IMR-90 (cell line): Measurements from ENCODE around the gene HLA-DQA1. TPM values are rescaled to one million over a fixed set of nuclear protein-coding genes. Genes with fewer than 3 reads are reported as not detected.
"Not testable (repeated sequence)": the region's sequence is repeated elsewhere in the genome, so short reads cannot be mapped to it uniquely, and the experiment has no call there.

ENCODE experiments used
- ATAC-seq: fragments of 200-7000 bp; cut with Tn5 transposase; 2 replicates; pipeline ENCODE4 v1.9.1; 2020; ENCODE audit warnings: low read depth, mild to moderate bottlenecking, moderate library complexity
- BruUV-seq: library from RNA; stranded (reverse); fragments of 400-500 nt; replicated peaks from 2 replicates; lab custom pipeline; 2021; lab: Mats Ljungman, UMichigan
- CTCF ChIA-PET: fragments of 300-600 bp; formaldehyde crosslinking; extraction: SDS; loops from one replicate; lab custom pipeline; 2021; ENCODE audit warnings: antibody characterized with exemption; lab: Yijun Ruan, JAX
- POLR2A ChIA-PET: fragments of 300-600 bp; sonication (Branson Sonifier 250); formaldehyde crosslinking; loops from one replicate; lab custom pipeline; 2022; ENCODE audit warnings: antibody characterized with exemption; ENCODE audit not compliant: unreplicated experiment; lab: Charles Lee
- DNase-seq: peaks from one replicate; pipeline ENCODE4 v3.0.0; 2013
- H2AFZ ChIP-seq: replicated peaks from 2 replicates; pipeline ENCODE3; 2013; ENCODE audit warnings: low read length, mild to moderate bottlenecking; ENCODE audit not compliant: poor library complexity
- H2AK5ac ChIP-seq: 2 replicates; pipeline ENCODE4 v1.6.1; 2013; ENCODE audit warnings: low read depth, low read length, inconsistent platforms
- H2AK9ac ChIP-seq: replicated peaks from 2 replicates; pipeline ENCODE3; 2013; ENCODE audit warnings: mild to moderate bottlenecking, low read depth, low read length, moderate library complexity; ENCODE audit not compliant: poor library complexity
- H2BK120ac ChIP-seq: 2 replicates; pipeline ENCODE4 v1.6.1; 2013; ENCODE audit warnings: low read depth, low read length, inconsistent platforms
- H2BK15ac ChIP-seq: 3 replicates; pipeline ENCODE4 v1.6.1; 2013; ENCODE audit warnings: low read depth, low read length, inconsistent platforms
- H2BK20ac ChIP-seq: 2 replicates; pipeline ENCODE4 v1.6.1; 2013; ENCODE audit warnings: low read depth, mild to moderate bottlenecking, inconsistent platforms, low read length, moderate library complexity
- H2BK5ac ChIP-seq: 2 replicates; pipeline ENCODE4 v1.6.1; 2013; ENCODE audit warnings: mild to moderate bottlenecking, low read depth, low read length, inconsistent platforms; ENCODE audit not compliant: poor library complexity, severe bottlenecking
- H3K14ac ChIP-seq: replicated peaks from 2 replicates; pipeline ENCODE4 v1.6.1; 2013; ENCODE audit warnings: low read depth, low read length, inconsistent platforms
- H3K18ac ChIP-seq: 2 replicates; pipeline ENCODE4 v1.6.1; 2013; ENCODE audit warnings: low read depth, low read length, control low read depth
- H3K23ac ChIP-seq: 2 replicates; pipeline ENCODE4 v1.6.1; 2013; ENCODE audit warnings: low read depth, low read length, inconsistent platforms
- H3K27ac ChIP-seq: 2 replicates; pipeline ENCODE4 v1.5.1; 2013; ENCODE audit warnings: mild to moderate bottlenecking, control low read depth, low read length; ENCODE audit not compliant: insufficient read depth
- H3K27me3 ChIP-seq: 2 replicates; pipeline ENCODE4 v1.6.1; 2013; ENCODE audit warnings: low read length; ENCODE audit not compliant: control insufficient read depth, insufficient read depth
- H3K36me3 ChIP-seq: 2 replicates; pipeline ENCODE4 v1.6.1; 2013; ENCODE audit warnings: low read length, mixed read lengths; ENCODE audit not compliant: control insufficient read depth, insufficient read depth
- H3K4ac ChIP-seq: 2 replicates; pipeline ENCODE4 v1.6.1; 2013; ENCODE audit warnings: low read depth, low read length, inconsistent platforms
- H3K4me1 ChIP-seq: 2 replicates; pipeline ENCODE4 v1.6.1; 2013; ENCODE audit warnings: low read length, mixed read lengths; ENCODE audit not compliant: control insufficient read depth, insufficient read depth
- H3K4me2 ChIP-seq: 2 replicates; pipeline ENCODE4 v1.6.1; 2013; ENCODE audit warnings: low read depth, mild to moderate bottlenecking, control low read depth, low read length, moderate library complexity
- H3K4me3 ChIP-seq: 2 replicates; pipeline ENCODE4 v1.5.1; 2013; ENCODE audit warnings: low read depth, mild to moderate bottlenecking, control low read depth, low read length, moderate library complexity; ENCODE audit not compliant: insufficient read depth
- H3K56ac ChIP-seq: 2 replicates; pipeline ENCODE4 v1.6.1; 2013; ENCODE audit warnings: low read length, inconsistent platforms; ENCODE audit not compliant: insufficient read depth; ENCODE audit errors: extremely low read depth
- H3K79me1 ChIP-seq, 2 experiments: 2 replicates each; pipeline ENCODE4 v1.6.1; 2013; ENCODE audit warnings: low read length in 2 of 2, inconsistent platforms in 1 of 2, low read depth in 1 of 2
- H3K9ac ChIP-seq: 2 replicates; pipeline ENCODE4 v1.6.1; 2013; ENCODE audit warnings: low read depth, low read length, control low read depth
- H3K9me1 ChIP-seq: 2 replicates; pipeline ENCODE4 v1.6.1; 2013; ENCODE audit warnings: low read length, inconsistent platforms; ENCODE audit not compliant: insufficient read depth
- H3K9me3 ChIP-seq: 2 replicates; pipeline ENCODE4 v1.6.1; 2013; ENCODE audit warnings: low read length; ENCODE audit not compliant: control insufficient read depth, insufficient read depth
- H4K20me1 ChIP-seq: 2 replicates; pipeline ENCODE4 v1.6.1; 2013; ENCODE audit warnings: low read length, inconsistent platforms; ENCODE audit not compliant: insufficient read depth
- H4K5ac ChIP-seq: 2 replicates; pipeline ENCODE4 v1.6.1; 2013; ENCODE audit warnings: mild to moderate bottlenecking, low read depth, low read length, control low read depth
- H4K8ac ChIP-seq, 2 experiments: 2 replicates each; pipeline ENCODE4 v1.6.1; 2013; ENCODE audit warnings: low read depth in 2 of 2, low read length in 2 of 2, control low read depth in 1 of 2, inconsistent platforms in 1 of 2
- H4K91ac ChIP-seq: 2 replicates; pipeline ENCODE4 v1.6.1; 2013; ENCODE audit warnings: low read depth, low read length, inconsistent platforms; ENCODE audit not compliant: insufficient read depth
- dilution Hi-C: fragments of 300-500 bp; cut with HindIII; formaldehyde crosslinking; loops from one replicate; pipeline ENCODE4 v1.14.3; 2018; ENCODE audit warnings: low sequenced_read_pairs; ENCODE audit not compliant: unreplicated experiment
- in situ Hi-C: fragments of 300-500 bp; cut with MboI; formaldehyde crosslinking; loops from 3 replicates; pipeline ENCODE4 v1.14.3; 2019; ENCODE audit warnings: low sequenced_read_pairs, inconsistent platforms, mixed read lengths
- intact Hi-C: fragments of 100-400 bp; cut with micrococcal nuclease; formaldehyde crosslinking; loops from 2 replicates; pipeline ENCODE4 v1.10.0; 2022
- polyA plus RNA-seq, 3 experiments: library from polyadenylated mRNA; depleted of rRNA; stranded (reverse); fragments of >200 nt; gene quantifications; 2 replicates each; pipeline ENCODE4 v1.2.3, GENCODE V29; 2012; ENCODE audit warnings: low replicate concordance in 1 of 3
- total RNA-seq: library from RNA; depleted of rRNA; stranded (reverse); fragments of >200 nt; gene quantifications from 2 replicates; pipeline ENCODE4 v1.2.3, GENCODE V29; 2012

Gene HLA-DQA1
- total and polyA plus RNA-seq, 2 of the 4 experiments (the other 2 are of a cell fraction) = not detected

DNA sequence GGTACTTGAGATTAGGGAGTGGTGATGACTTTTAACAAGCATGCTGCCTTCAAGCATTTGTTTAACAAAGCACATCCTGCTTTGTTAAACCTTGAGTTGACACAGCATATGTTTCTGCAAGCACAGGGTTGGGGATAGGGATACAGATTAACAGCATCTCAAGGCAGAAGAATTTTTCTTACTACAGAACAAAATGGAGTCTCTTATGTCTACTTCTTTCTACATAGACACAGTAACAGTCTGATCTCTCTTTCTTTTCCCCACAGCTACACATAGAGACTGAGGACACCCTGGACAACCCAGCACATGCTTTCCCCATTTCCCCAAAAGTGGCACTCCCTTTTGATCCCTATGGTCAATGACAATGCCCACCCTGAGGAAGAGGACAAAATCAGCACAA lies 20.6 kb downstream of the HLA-DQA1 start:
- H3K14ac ChIP-seq, H4K20me1 ChIP-seq, H3K23ac ChIP-seq, H3K4me3 ChIP-seq, intact Hi-C loops, H4K91ac ChIP-seq, H3K4me2 ChIP-seq, DNase-seq, H2AFZ ChIP-seq, H3K9me3 ChIP-seq, POLR2A ChIA-PET, H2AK5ac ChIP-seq, in situ Hi-C loops, H3K9me1 ChIP-seq, H3K18ac ChIP-seq, ATAC-seq, H3K4ac ChIP-seq, CTCF ChIA-PET, H3K27ac ChIP-seq, H2BK20ac ChIP-seq, H3K9ac ChIP-seq, H3K79me1 ChIP-seq, H2AK9ac ChIP-seq, H4K8ac ChIP-seq, H3K27me3 ChIP-seq, BruUV-seq, dilution Hi-C loops, H4K5ac ChIP-seq, H2BK120ac ChIP-seq, H3K4me1 ChIP-seq, H3K56ac ChIP-seq, H3K36me3 ChIP-seq, H2BK15ac ChIP-seq, H2BK5ac ChIP-seq: not testable (repeated sequence)
